HG03439 (cell line): ENCODE measurements around the gene OR10A2.
"Not testable (repeated sequence)": the region's sequence is repeated elsewhere in the genome, so short reads cannot be mapped to it uniquely, and the experiment has no call there.

Experiments used
- ATAC-seq: cut with Tn5 transposase; IDR thresholded peaks from one replicate; pipeline ENCODE4 v1.9.1; 2021; ENCODE audit warnings: mild to moderate bottlenecking, moderate library complexity; ENCODE audit not compliant: unreplicated experiment

OR10A2 gene

GRCh38 chr11:6882751-6883150, 19.9 kb downstream of the OR10A2 start:
- no peak for ATAC-seq

DNA sequence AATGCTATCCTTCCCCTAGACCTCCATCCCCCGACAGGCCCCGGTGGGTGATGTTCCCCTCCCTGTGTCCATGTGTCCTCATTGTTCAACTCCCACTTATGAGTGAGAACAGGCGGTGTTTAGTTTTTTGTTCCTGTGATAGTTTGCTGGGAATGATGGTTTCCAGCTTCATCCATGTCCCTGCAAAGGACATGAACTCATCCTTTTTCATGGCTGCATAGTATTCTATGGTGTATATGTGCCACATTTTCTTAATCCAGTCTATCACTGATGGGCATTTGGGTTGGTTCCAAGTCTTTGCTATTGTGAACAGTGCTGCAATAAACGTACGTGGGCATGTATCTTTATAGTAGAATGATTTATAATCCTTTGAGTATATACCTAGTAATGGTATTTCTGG, 24.9 kb downstream of the OR10A2 start:
- not testable (repeated sequence) for ATAC-seq

DNA sequence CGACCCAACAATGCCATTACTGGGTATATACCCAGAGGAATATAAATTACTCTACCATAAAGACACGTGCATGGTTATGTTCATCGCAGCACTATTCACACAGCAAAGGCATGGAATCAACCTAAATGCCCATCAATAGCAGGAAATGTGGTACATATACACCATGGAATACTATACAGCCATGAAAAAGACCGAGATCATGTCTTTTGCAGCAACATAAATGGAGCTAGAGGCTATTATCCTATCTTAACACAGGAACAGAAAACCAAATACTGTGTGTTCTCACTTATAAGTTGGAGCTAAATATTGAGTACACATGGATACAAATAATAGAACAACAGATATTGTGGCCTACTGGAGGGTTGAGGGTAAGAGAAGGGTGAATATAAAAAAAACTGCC, 26.0 kb downstream of the OR10A2 start:
- ATAC-seq = no peak

- ATAC-seq = no peak
Observed at GRCh38 chr11:6889835-6890234, 27.0 kb downstream of the OR10A2 start.

- no peak for ATAC-seq
Observed at GRCh38 chr11:6892400-6892799, 29.5 kb downstream of the OR10A2 start, which contains the start of gene OR2D2. Gene OR2D2, minus strand, starts transcription at chr11:6892500. Its CDS starts 0 bp downstream, at chr11:6892500.

DNA sequence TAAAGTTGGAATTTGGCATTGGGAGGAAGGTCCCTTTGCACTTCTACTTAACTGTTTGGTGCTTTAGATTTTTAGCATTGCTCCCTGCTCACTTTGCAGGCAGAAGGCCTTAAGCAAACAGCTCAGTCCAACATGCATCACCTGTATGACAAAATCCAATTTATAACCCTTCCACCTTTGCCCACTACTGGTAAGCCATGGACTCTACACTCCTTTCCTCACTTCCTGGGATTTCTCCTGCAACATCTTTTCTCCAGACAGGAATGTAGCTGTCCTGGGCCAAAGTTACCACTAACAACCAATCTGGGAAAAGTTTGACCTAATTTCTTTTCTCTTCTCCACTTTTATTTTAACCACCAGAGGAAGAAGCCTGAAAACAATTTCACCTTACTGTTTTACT, 31.2 kb downstream of the OR10A2 start:
- ATAC-seq = no peak

DNA sequence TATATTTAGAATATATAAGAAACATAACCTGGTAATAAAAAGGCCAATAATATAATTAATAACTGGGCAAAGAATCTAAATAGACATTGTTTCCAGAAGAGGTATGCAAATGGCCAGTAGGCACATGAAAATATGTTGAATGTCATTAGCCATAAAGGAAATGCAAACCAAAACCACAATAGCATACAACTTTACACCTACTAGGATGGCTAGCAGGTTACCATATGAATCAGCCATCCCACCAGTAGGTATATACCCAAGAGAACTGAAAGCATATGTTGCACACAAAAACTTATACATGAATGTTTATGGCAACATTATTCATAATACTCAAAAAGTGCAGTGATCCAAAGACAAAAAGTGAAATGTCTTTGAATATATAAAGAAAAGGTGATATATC, 32.2 kb downstream of the OR10A2 start:
- ATAC-seq = peak; percentile 81

DNA sequence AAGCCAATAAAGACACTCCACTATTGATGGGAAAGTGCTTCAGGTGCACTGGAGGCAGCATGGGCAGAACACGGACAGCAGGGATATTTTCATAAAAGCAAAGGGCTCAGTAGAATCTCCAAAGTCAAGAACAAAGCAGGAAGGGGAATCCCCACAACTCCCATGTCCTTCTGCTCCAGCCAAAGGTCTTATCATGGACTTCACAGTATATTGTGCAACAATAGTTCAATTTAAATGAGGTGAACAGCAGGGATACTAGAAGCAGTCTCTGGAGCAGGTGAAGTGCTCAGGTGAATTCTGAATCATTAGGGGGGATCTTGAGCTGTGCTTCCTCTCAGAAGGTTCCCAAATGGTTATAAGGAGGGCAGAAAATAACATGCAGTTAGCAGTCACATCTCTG, 36.1 kb downstream of the OR10A2 start:
- ATAC-seq = no peak

DNA sequence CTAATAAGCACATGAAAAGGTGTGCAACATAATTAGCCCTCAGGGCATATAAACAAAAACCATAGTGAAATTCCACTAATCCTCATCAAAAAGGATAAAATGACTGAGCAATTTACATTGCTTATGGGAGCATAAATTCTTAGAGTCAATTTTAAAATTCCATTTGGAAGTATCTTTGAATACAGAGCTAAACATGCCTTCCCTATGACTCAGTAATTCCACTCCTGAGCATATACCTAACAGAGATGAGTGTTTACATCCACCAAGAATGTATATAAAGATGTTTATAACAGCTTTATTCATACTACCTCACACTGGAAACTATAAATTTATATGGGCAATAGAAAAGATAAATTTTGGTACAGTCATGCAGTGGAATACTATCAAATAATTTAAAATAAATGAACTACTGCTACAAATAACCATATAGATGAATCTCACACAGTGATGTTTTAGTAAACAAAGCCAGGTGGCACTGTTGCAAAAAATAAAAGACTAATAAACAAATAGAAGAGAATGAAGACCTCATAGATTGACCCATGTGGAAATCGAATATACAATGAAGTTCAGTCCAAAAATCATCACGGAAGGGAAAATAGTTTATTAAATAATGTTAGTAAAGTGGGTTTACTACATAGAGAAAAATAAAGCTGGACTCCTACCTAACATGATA, 37.6 kb downstream of the OR10A2 start:
- ATAC-seq = no peak

DNA sequence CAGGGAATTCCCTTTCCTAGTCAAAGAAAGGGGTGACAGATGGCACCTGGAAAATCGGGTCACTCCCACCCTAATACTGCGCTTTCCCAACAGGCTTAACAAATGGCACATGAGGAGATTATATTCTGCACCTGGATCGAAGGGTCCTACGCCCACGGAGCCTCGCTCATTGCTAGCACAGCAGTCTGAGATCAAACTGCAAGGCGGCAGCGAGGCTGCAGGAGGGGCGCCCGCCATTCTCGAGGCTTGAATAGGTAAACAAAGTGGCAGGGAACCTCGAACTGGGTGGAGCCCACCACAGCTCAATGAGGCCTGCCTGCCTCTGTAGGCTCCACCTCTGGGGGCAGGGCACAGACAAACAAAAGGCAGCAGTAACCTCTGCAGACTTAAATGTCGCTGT, 41.9 kb downstream of the OR10A2 start:
- ATAC-seq = not testable (repeated sequence)

- no peak for ATAC-seq
Observed at GRCh38 chr11:6911378-6911777, 48.5 kb downstream of the OR10A2 start.

GRCh38 chr11:6911948-6912347, 49.1 kb downstream of the OR10A2 start:
- no peak for ATAC-seq

GRCh38 chr11:6919698-6920097, 56.8 kb downstream of the OR10A2 start:
- ATAC-seq = no peak

DNA sequence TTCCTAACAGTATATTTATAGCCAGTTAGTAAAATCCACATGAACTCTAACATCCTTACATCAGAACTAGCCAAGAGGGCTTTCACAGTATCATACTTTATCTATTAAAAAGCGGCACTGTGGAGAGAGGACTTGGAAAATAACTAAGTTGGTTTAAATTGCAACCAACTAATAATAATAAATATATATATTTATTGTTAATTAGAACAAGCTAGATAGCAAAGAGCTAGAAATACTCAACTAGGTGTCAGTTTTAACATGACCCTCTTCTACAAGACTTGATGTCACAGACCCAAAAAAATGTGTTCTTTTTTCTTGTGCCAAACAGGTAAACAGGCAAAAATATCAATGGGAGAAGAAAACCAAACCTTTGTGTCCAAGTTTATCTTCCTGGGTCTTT, 57.8 kb downstream of the OR10A2 start, which contains the start of gene OR2D3:
TSS of gene OR2D3 (plus strand) at position 301 of the 400 bp plus-strand sequence. CDS start at position 301, 0 bp downstream.
- no peak for ATAC-seq
